Left kidney (tissue), 8 donors: ENCODE data around the gene PHGDH. TPM values are rescaled to one million over a fixed set of nuclear protein-coding genes. Genes with fewer than 3 reads are reported as not detected.

ENCODE experiments used
- DNase-seq: peaks from one replicate; pipeline ENCODE4 v3.0.0-alpha.2; 2013
- long read RNA-seq, 8 donors: transcript quantifications; one replicate each; lab custom pipeline, GENCODE V29; 2026
- polyA plus RNA-seq: library from polyadenylated mRNA; unstranded; fragments of 120-200 nt; gene quantifications from one replicate; pipeline ENCODE4 v1.2.1, GENCODE V29; 2013; ENCODE audit not compliant: insufficient read length

PHGDH gene
- 263 TPM for polyA plus RNA-seq
- long read RNA-seq, donor 1, transcript PHGDH-208 (12 exons, 2,096 nt): major isoform, 81 of 172 reads
- long read RNA-seq, donor 1, transcript PHGDH-205 (4 exons, 1,754 nt): minor isoform, 8 of 172 reads
- long read RNA-seq, donor 1, transcript PHGDH-221 (5 exons, 1,180 nt): minor isoform, 7 of 172 reads
- long read RNA-seq, donor 1, partial matches to known transcripts: 70 of 172 reads
- long read RNA-seq, donor 1, other reads (novel, unspliced or antisense): 0 of 172 reads
- long read RNA-seq, donor 2, transcript PHGDH-208 (12 exons, 2,096 nt): major isoform, 44 of 99 reads
- long read RNA-seq, donor 2, partial matches to known transcripts: 46 of 99 reads
- long read RNA-seq, donor 2, other reads (novel, unspliced or antisense): 0 of 99 reads
- long read RNA-seq, donor 3, transcript PHGDH-208 (12 exons, 2,096 nt): major isoform, 60 of 135 reads
- long read RNA-seq, donor 3, partial matches to known transcripts: 68 of 135 reads
- long read RNA-seq, donor 3, other reads (novel, unspliced or antisense): 0 of 135 reads
- long read RNA-seq, donor 4, partial matches to known transcripts: 10 of 12 reads
- long read RNA-seq, donor 4, other reads (novel, unspliced or antisense): 0 of 12 reads
- long read RNA-seq, donor 5, transcript PHGDH-221 (5 exons, 1,180 nt): minor isoform, 5 of 265 reads
- long read RNA-seq, donor 5, transcript PHGDH-208 (12 exons, 2,096 nt): major isoform, 132 of 265 reads
- long read RNA-seq, donor 5, partial matches to known transcripts: 117 of 265 reads
- long read RNA-seq, donor 5, other reads (novel, unspliced or antisense): 0 of 265 reads
- long read RNA-seq, donor 6, transcript PHGDH-208 (12 exons, 2,096 nt): major isoform, 82 of 157 reads
- long read RNA-seq, donor 6, partial matches to known transcripts: 71 of 157 reads
- long read RNA-seq, donor 6, other reads (novel, unspliced or antisense): 0 of 157 reads
- long read RNA-seq, donor 7, transcript PHGDH-208 (12 exons, 2,096 nt): major isoform, 122 of 264 reads
- long read RNA-seq, donor 7, partial matches to known transcripts: 130 of 264 reads
- long read RNA-seq, donor 7, other reads (novel, unspliced or antisense): 0 of 264 reads
- long read RNA-seq, donor 8, transcript PHGDH-208 (12 exons, 2,096 nt): major isoform, 32 of 47 reads
- long read RNA-seq, donor 8, partial matches to known transcripts: 10 of 47 reads
- long read RNA-seq, donor 8, other reads (novel, unspliced or antisense): 0 of 47 reads

DNA sequence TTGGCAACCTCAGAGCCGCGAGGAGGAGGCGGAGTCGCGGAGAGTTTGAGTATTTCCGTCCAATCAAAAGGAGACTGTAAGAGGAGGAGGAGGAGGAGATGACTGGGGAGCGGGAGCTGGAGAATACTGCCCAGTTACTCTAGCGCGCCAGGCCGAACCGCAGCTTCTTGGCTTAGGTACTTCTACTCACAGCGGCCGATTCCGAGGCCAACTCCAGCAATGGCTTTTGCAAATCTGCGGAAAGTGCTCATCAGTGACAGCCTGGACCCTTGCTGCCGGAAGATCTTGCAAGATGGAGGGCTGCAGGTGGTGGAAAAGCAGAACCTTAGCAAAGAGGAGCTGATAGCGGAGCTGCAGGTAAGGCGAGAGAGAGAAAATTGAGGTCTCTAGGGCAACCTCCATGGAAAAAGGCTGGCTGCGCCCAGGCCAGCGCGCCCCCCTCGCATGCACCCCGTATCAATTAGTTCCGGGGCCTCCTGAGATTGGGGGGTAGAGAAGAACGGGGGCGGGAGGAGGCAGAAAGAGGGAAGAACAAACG, at the start of gene PHGDH:
PHGDH (plus strand) TSS at position 131 of the 538 bp plus-strand sequence; CDS start at position 220, 89 bp downstream.
- peak; percentile 84 for DNase-seq

GRCh38 chr1:119662034-119662437, 49.7 kb upstream of the PHGDH start:
- DNase-seq: no peak

DNA sequence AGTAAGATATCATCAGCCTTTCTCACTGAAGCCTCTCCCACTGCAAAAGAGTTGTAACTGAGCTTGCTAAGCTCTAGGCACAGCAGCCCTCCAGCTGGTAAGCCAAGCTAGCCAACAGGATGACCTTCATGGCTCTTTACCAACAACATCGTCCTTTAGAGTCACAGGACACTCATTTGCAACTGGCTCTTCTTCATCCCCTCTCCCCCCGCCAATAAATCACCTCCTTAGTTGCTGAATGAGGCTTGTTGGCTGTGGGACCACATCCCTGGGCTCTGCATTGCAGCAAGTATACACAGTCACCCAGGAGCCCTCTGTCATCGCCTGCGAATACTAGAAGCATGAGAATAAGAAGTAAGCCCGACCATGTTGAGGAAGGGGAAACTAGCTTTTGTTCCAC, 47.7 kb upstream of the PHGDH start:
- no peak for DNase-seq

DNA sequence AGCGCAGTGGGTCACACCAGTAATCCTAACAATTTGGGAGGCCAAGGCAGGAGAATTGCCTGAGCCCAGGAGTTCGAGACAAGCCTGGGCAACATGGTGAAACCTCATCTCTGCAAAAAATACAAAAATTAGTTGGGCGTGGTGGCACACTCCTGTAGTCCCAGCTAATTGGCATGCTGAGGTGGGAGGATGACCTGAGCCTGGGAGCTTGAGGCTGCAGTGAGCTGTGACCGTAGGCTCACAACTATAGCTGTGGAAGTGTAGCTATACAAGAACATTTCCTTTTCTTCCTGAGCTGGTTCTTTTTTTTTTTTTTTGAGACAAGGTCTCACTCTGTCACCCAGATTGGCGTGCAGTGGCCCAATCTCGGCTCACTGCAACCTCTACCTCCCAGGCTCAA, 44.6 kb upstream of the PHGDH start:
- no peak for DNase-seq

DNA sequence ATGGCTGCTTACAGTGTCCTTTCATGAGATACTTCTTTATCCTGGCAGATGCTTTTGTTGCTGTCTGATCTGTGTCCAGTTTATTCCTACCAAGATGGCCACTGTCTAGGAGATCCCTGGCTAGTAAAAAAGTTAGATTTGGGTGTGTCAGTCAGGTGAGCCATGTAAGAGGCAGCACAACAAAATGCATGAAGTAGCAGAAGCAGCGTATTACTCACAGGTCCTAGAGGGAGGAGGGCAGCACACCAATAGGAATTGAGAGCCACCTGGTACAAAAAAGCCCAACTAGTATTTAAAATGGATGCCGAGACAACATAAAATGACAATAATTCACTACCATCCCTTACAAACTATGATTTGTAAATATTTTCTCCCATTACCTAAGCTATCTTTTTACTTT, 40.8 kb upstream of the PHGDH start:
- no peak for DNase-seq

- no peak for DNase-seq
Measured at GRCh38 chr1:119673171-119673940, 38.4 kb upstream of the PHGDH start.

- no peak for DNase-seq
Measured at GRCh38 chr1:119674111-119674526, 37.6 kb upstream of the PHGDH start.

- DNase-seq: no peak
Measured at GRCh38 chr1:119674835-119675289, 36.9 kb upstream of the PHGDH start.

DNA sequence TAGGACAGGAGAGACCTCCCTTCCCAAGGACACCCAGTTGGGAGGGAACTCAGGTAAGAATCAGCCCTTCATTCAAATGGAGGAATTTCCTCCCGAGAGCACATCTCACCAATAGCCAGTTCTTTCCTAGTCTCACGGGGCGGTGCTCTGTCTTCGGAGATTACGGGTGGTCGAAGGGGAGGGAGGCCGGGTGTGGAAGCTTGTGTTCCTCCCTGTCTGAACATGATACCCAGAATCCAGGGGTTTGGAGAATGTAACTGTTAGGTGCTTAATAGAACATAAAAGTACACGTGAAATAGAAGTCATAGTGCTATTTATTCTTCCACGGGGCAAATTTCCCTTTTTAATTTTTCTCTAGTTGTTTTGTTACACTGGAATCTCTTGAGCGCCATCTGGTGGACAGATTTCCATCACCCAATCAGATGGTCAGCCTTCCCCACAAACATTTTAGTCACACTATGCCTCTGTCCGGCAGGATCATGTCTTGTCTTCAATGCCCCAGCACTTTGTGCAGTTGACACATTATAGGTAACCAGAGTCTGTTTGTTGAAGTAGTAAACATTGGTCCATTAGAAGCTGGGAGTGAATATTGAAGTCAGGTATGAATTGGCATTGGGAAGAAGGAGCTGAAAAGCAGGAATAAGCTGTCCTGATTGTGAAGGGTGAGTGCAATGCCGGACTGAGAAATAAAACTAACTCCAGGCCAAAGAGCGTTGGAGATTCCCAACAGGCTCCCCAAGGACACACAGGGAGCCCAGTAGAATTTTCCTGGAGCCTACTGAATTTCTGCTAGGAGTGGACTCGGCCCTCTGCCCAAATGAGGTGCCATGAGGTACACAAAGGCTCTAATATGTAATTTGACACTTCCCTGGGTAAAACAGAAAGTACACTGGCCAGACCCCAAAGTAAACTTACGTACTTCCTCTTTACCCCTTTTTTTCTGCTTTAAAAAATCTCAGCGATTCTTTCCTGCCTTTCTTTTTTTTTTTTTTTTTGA, 36.1 kb upstream of the PHGDH start:
- peak; percentile 92 for DNase-seq

GRCh38 chr1:119676571-119677206, 35.0 kb upstream of the PHGDH start:
- DNase-seq: no peak

DNA sequence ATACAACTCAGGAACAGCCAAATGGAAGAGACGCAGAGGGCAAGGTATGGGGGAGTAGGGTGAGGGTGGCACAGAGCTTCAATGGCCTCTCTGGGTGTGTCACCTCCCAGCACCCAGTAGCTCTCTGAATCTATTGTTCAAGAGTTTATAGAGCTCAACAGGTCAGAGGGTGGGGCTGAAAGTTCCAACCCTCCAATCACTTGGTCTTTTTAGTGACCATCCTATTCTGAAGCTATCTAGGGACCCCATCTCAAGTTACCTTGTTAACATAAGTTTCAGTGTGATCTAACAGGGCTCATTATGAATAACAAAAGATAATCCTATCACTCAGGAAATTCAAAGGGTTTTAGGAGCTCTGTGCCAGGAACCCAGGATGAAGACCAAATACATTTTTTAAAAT, 32.5 kb upstream of the PHGDH start:
- DNase-seq: no peak

- DNase-seq: no peak
Measured at GRCh38 chr1:119680193-119680592, 31.5 kb upstream of the PHGDH start.

DNA sequence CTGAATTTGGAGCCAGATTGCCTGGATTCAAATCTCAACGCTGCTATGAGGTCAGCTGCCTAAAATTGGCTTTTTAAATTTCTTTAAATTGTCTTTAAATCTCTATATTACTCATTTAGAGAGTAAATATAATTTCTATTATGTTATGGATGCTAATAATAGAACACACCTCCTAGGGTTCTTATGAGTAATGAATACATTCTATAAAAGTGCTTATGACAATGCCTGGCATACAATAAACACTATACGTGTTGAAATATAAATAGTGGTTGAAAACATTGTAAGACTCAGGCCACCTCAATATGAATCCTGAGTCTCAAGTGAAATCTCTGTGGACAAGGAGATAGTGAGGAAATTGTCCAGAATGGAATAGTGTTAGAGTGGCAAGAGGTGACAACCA, 31.0 kb upstream of the PHGDH start:
- no peak for DNase-seq

- no peak for DNase-seq
Measured at GRCh38 chr1:119681560-119681959, 30.2 kb upstream of the PHGDH start.

- no peak for DNase-seq
Measured at GRCh38 chr1:119682141-119682540, 29.6 kb upstream of the PHGDH start.

- DNase-seq: no peak
Measured at GRCh38 chr1:119683893-119684292, 27.8 kb upstream of the PHGDH start.

GRCh38 chr1:119686661-119687060, 25.1 kb upstream of the PHGDH start:
- DNase-seq: peak; percentile 31

- DNase-seq: no peak
Measured at GRCh38 chr1:119687434-119688079, 24.2 kb upstream of the PHGDH start.

DNA sequence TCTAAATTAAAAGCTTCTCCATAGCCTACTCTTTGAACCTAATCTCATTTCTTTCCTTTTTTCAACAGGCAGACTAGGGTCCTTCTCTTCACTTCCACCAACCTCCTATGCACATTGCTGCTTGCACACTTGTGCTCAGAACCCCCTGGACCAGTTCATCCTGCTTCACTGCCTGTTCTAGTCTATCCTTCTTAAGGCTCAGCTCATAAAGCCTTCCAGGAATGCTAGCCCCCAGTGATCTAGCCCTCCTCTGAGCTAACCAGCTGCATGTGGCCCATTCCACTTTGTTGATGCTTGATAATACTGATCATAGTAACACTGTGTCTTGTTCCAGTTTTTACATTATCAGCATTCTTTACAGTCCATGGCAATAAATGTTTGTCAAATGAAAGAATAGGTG, 22.9 kb upstream of the PHGDH start:
- DNase-seq: no peak
